B cell (primary cell): ENCODE results near the gene MCTS1. TPM values are rescaled to one million over a fixed set of nuclear protein-coding genes. Genes with fewer than 3 reads are reported as not detected.

Experiments
- ATAC-seq: fragments of 200-7000 bp; cut with Tn5 transposase; one replicate; pipeline ENCODE4 v1.10.0; 2021; ENCODE audit warnings: low read depth, mild to moderate bottlenecking, moderate number of reproducible peaks, moderate library complexity
- CTCF ChIA-PET: fragments of 350-600 bp; sonication (Branson Sonifier 250); formaldehyde crosslinking; loops from one replicate; lab custom pipeline; 2021; ENCODE audit warnings: antibody characterized with exemption, inconsistent platforms; lab: Charles Lee
- POLR2A ChIA-PET: fragments of 350-600 bp; sonication (Branson Sonifier 250); formaldehyde crosslinking; loops from one replicate; lab custom pipeline; 2021; ENCODE audit warnings: antibody characterized with exemption; lab: Charles Lee
- DNase-seq: peaks from one replicate; pipeline ENCODE4 v3.0.0; 2013
- H2AFZ ChIP-seq: 2 replicates; pipeline ENCODE4 v1.6.1; 2012; ENCODE audit warnings: mild to moderate bottlenecking, low read depth, low read length; ENCODE audit not compliant: insufficient read depth, poor library complexity, severe bottlenecking
- H3K27ac ChIP-seq, 2 donors: 1 replicate in 1 of 2; 2 replicates in 1 of 2; pipeline ENCODE4 v1.5.1; 2012 to 2013; ENCODE audit warnings: low read length in 2 of 2, mild to moderate bottlenecking in 2 of 2, moderate library complexity in 1 of 2
- H3K27me3 ChIP-seq, 4 experiments: fragments of 200-600 bp in 1 of 4; sonication (generic) in 1 of 4; replicated peaks in 1 of 4; 1 replicate in 2 of 4; 2 replicates in 2 of 4; pipeline versions ENCODE4 v1.6.1 to v1.7.0; 2013 to 2016; ENCODE audit warnings: low read length in 3 of 4, mild to moderate bottlenecking in 2 of 4, mixed read lengths in 1 of 4, moderate library complexity in 1 of 4; ENCODE audit not compliant: insufficient read depth in 4 of 4, control insufficient read depth in 3 of 4; ENCODE audit errors: control extremely low read depth in 1 of 4
- H3K36me3 ChIP-seq, 2 experiments: replicated peaks in 1 of 2; 1 replicate in 1 of 2; 2 replicates in 1 of 2; pipeline versions ENCODE4 v1.6.1 to v1.7.1; 2013; ENCODE audit warnings: low read length in 1 of 2; ENCODE audit not compliant: insufficient read depth in 2 of 2, control insufficient read depth in 1 of 2; ENCODE audit errors: control extremely low read depth in 1 of 2, extremely low read depth in 1 of 2
- H3K4me1 ChIP-seq, 2 donors: fragments of 200-600 bp in 1 of 2; sonication (generic) in 1 of 2; 1 replicate in 1 of 2; 2 replicates in 1 of 2; pipeline versions ENCODE4 v1.5.1 to v1.6.1; 2013 to 2017; ENCODE audit warnings: low read length in 2 of 2; ENCODE audit not compliant: control insufficient read depth in 2 of 2, insufficient read depth in 2 of 2
- H3K4me2 ChIP-seq: replicated peaks from 2 replicates; pipeline ENCODE3; 2012; ENCODE audit warnings: mild to moderate bottlenecking, low read depth, low read length; ENCODE audit not compliant: poor library complexity, severe bottlenecking
- H3K4me3 ChIP-seq, 5 experiments: fragments of 200-600 bp in 1 of 5; sonication (generic) in 1 of 5; 1 replicate in 3 of 5; 2 replicates in 2 of 5; pipeline versions ENCODE4 v1.5.1 to v1.7.0; 2011 to 2016; ENCODE audit warnings: low read length in 4 of 5, mild to moderate bottlenecking in 4 of 5, low read depth in 2 of 5, control low read depth in 1 of 5, moderate library complexity in 1 of 5; ENCODE audit not compliant: insufficient read depth in 1 of 5; ENCODE audit errors: control extremely low read depth in 1 of 5, extremely low read depth in 1 of 5
- H3K79me2 ChIP-seq: fragments of 200-600 bp; sonication (generic); one replicate; pipeline ENCODE4 v1.6.0; 2016; ENCODE audit warnings: low read length; ENCODE audit not compliant: control insufficient read depth, insufficient read depth
- H3K9ac ChIP-seq: fragments of 200-600 bp; sonication (generic); 2 replicates; pipeline ENCODE4 v1.6.1; 2017; ENCODE audit warnings: mild to moderate bottlenecking, low read length, moderate library complexity
- H3K9me3 ChIP-seq, 3 donors: one replicate each; pipeline versions ENCODE4 v1.6.1 to v1.7.1; 2013; ENCODE audit warnings: low read length in 2 of 3; ENCODE audit not compliant: control insufficient read depth in 2 of 3, insufficient read depth in 1 of 3; ENCODE audit errors: control extremely low read depth in 1 of 3
- H4K20me1 ChIP-seq: 2 replicates; pipeline ENCODE4 v1.6.0; 2012; ENCODE audit warnings: mild to moderate bottlenecking, low read length; ENCODE audit not compliant: insufficient read depth, control insufficient read depth, poor library complexity, severe bottlenecking
- H3K27ac Mint-ChIP-seq: one replicate; pipeline ENCODE4 v1.8.0; 2021; ENCODE audit warnings: mixed read lengths
- H3K27me3 Mint-ChIP-seq: one replicate; pipeline ENCODE4 v1.8.0; 2021; ENCODE audit warnings: mixed read lengths
- H3K4me1 Mint-ChIP-seq: one replicate; pipeline ENCODE4 v1.8.0; 2021; ENCODE audit warnings: mixed read lengths
- H3K4me3 Mint-ChIP-seq: one replicate; pipeline ENCODE4 v1.8.0; 2021; ENCODE audit warnings: mixed read lengths
- H3K9me3 Mint-ChIP-seq: one replicate; pipeline ENCODE4 v1.8.0; 2022; ENCODE audit warnings: mixed read lengths; ENCODE audit not compliant: insufficient read depth
- CTCF ChIP-seq: fragments of 200-600 bp; IDR thresholded peaks from one replicate; pipeline ENCODE4 v1.8.0; 2022; ENCODE audit warnings: antibody characterized with exemption, mild to moderate bottlenecking
- EZH2 ChIP-seq: IDR thresholded peaks from 2 replicates; pipeline ENCODE4 v1.6.1; 2012; ENCODE audit warnings: borderline replicate concordance, low read depth, mild to moderate bottlenecking, moderate library complexity, low read length; ENCODE audit not compliant: insufficient read depth, poor library complexity, severe bottlenecking
- WGBS: methylation state at CpG from one replicate; pipeline ENCODE4 v1.1.5; 2013; ENCODE audit warnings: missing lambda C conversion rate; ENCODE audit not compliant: insufficient coverage; 5-methylcytosine and 5-hydroxymethylcytosine counted together
- intact Hi-C: fragments of 100-400 bp; cut with micrococcal nuclease; formaldehyde crosslinking; loops from one replicate; pipeline ENCODE4 v1.10.0; 2022
- polyA minus RNA-seq: library from RNA; depleted of rRNA, polyadenylated mRNA; stranded (reverse); fragments of >200 nt; gene quantifications from 2 replicates; pipeline ENCODE4 v1.2.3, GENCODE V29; 2012
- polyA plus RNA-seq: library from polyadenylated mRNA; depleted of rRNA; stranded (reverse); fragments of >200 nt; gene quantifications from 2 replicates; pipeline ENCODE4 v1.2.3, GENCODE V29; 2012
- total RNA-seq, 2 donors: library from RNA; stranded (reverse); fragments of 120-200 nt in 1 of 2; gene quantifications; 1 replicate in 1 of 2; 2 replicates in 1 of 2; pipeline versions ENCODE4 v1.2.3 to v1.2.4, GENCODE V29; 2013 to 2022

The MCTS1 gene
- total RNA-seq (25.5 and 27.9 TPM in 2 replicates), polyA plus RNA-seq (20.6 and 23.9 TPM in 2 replicates), polyA minus RNA-seq (8.6 and 10.6 TPM in 2 replicates)
- total RNA-seq (2013), result 50.5 TPM

GRCh38 chrX:120603707-120604360 lies at the start of gene MCTS1:
MCTS1 (plus strand) TSS chrX:120604101; CDS start chrX:120604237, 136 bp downstream.
- Histone ChIP-seq H3K27me3 (no peaks in the 10 kb centered on the region), H3K9me3 (no peaks in the 10 kb centered on the region), H3K36me3 (peaks cover 0 to 14% of the 10 kb centered on the region in 2 experiments), H3K4me1 (peaks cover 10% of the 10 kb centered on the region in 2 donors), H3K27ac (peak within 1 kb of the TSS; percentile 78 to 94), H3K9ac (peak within 1 kb of the TSS; percentile 89), H3K79me2 (peaks cover 7% of the 10 kb centered on the region), H3K4me3 (peak within 1 kb of the TSS; percentile 68 to 88 (median 70)), H4K20me1 (no peaks in the 10 kb centered on the region), H2AFZ (peak within 1 kb of the TSS; percentile 81), H3K4me2 (peak within 1 kb of the TSS; percentile 74)
- peak; percentile 88 for DNase-seq
- ATAC-seq, result peak; percentile 93
- intact Hi-C loops, result loop anchor here (1.0 to 2.0 kb wide), 3 partner anchors 26 to 151 kb away; partner anchors contain the start of genes C1GALT1C1 and CUL4B
- peaks cover 13% of the 10 kb centered on the region for H3K4me1 Mint-ChIP-seq
- CTCF ChIA-PET, result interaction anchor here (1.7 kb wide), 1 partner anchor 42 kb away, joined by 14 read pairs; the partner anchor contains the start of gene CUL4B
- no peaks in the 10 kb centered on the region for H3K27me3 Mint-ChIP-seq
- H3K27ac Mint-ChIP-seq, result peak within 1 kb of the TSS; percentile 94
- WGBS, result 1% methylated on average over 17 of the region's 31 CpGs
- no peaks in the 10 kb centered on the region for H3K9me3 Mint-ChIP-seq
- POLR2A ChIA-PET, result interaction anchor here (0.7 to 2.0 kb wide), 4 partner anchors 27 to 145 kb away, joined by 3 to 25 read pairs (median 6); partner anchors contain the start of genes C1GALT1C1 and CUL4B
- TF ChIP-seq CTCF (no peak), EZH2 (no peak)
- H3K4me3 Mint-ChIP-seq, result peak within 1 kb of the TSS; percentile 90

- H3K9me3 ChIP-seq, result no peaks in the 10 kb centered on the region
- no peak for TF ChIP-seq CTCF
- TF ChIP-seq EZH2, result no peak
- POLR2A ChIA-PET, result no interaction called here
- intact Hi-C loops, result no loop called here
- H3K4me3 Mint-ChIP-seq, result no peak overlapping the region
- H3K27ac ChIP-seq, result no peak overlapping the region
- no peak overlapping the region for H3K4me2 ChIP-seq
- peaks cover 0 to 17% of the 10 kb centered on the region in 2 experiments for H3K36me3 ChIP-seq
- no peak overlapping the region for H3K9ac ChIP-seq
- no peak overlapping the region for H3K27ac Mint-ChIP-seq
- peaks cover 25% of the 10 kb centered on the region for H3K4me1 Mint-ChIP-seq
- no peaks in the 10 kb centered on the region for H3K27me3 Mint-ChIP-seq
- H3K79me2 ChIP-seq, result peaks cover 46% of the 10 kb centered on the region
- H3K27me3 ChIP-seq, result no peaks in the 10 kb centered on the region
- DNase-seq (no peak), ATAC-seq (no peak)
- peaks cover 0 to 13% of the 10 kb centered on the region in 2 donors for H3K4me1 ChIP-seq
- no peaks in the 10 kb centered on the region for H3K9me3 Mint-ChIP-seq
- WGBS, result no CpG with 5 or more reads among the region's 5 CpGs
- CTCF ChIA-PET, result no interaction called here
- H2AFZ ChIP-seq, result no peak overlapping the region
- H4K20me1 ChIP-seq, result no peaks in the 10 kb centered on the region
- no peak overlapping the region for H3K4me3 ChIP-seq
These were observed 47.6 kb upstream of the MCTS1 start for GRCh38 chrX:120556251-120556650.
